Medulla oblongata (tissue), 1 donor: ENCODE data around the gene NPAT.
"Not testable (repeated sequence)": the region's sequence is repeated elsewhere in the genome, so short reads cannot be mapped to it uniquely, and the experiment has no call there.

Experiments used
- DNase-seq: peaks from one replicate; pipeline ENCODE4 v3.0.0-alpha.2; 2015; ENCODE audit errors: extremely low spot score

Gene NPAT

GRCh38 chr11:108148556-108148955, 73.9 kb downstream of the NPAT start:
- no peak for DNase-seq

GRCh38 chr11:108147150-108147549, 75.3 kb downstream of the NPAT start:
- no peak for DNase-seq

DNA sequence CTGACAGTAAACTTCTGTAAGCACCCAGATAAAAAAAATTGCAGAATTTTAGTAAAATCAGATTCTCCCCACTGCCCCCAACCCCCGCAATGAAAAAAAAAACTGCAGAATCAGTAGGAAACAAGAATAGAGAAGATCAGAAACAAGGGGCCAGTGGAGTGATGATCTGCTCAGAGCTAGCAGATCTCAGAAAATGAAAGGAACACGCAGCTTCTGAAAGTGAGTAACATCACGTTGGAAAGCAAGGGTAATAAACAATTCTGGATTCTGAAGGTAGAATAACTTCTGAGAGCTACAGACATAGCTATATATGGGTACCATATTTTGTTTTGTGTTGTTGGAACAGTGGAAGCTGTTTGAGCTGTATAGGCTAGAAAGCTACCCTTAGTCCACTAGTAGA, 77.8 kb downstream of the NPAT start:
- DNase-seq = no peak

DNA sequence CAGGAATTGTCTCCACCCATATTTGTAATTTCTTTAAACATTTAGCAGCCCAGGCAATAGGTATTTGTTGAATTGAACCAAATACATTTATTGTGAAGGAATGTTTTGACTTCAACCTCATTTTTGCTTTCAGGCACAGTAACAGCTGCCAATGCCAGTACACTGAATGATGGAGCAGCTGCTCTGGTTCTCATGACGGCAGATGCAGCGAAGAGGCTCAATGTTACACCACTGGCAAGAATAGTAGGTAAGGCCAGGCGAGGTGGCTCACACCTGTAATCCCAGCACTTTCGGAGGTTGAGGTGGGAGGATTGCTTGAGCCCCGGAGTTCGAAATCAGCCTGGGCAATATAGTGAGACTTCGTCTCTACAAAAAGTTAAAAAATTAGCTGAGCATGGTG, 80.1 kb downstream of the NPAT start:
- DNase-seq = no peak

- no peak for DNase-seq
These were observed 85.2 kb downstream of the NPAT start for GRCh38 chr11:108137212-108137611.

DNA sequence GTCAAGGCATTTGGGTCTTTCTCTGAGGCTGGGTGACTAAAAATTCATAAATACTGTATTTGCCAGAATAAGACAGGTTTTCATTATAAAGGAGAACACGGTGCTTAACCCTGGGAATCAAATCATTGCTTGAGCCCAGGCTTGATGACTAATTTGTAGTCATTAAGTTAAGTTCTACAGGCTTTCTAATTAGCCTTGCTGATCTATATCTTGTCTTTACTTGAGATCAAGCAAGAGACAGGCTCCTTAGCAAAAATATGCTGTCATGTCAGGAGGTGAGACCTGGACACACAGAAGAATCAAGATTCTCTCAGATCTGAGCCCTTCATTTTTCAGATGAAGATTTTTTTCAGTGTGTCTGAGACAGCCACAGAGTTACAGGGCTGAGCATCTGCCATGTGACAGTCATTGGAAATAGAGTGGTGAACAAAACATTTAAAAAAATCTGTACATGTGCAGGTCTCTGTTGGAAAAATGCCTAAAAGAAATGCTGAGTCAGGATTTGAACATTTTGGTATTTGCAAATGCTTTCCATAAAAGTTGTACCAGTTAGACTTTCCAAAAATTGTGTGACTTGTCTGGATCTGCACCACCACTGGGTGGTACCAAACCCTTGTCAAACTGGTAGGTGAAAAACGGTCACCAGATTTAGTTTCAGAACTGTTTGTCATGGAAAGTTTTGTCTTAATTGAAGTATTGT, 86.4 kb downstream of the NPAT start:
- no peak for DNase-seq

DNA sequence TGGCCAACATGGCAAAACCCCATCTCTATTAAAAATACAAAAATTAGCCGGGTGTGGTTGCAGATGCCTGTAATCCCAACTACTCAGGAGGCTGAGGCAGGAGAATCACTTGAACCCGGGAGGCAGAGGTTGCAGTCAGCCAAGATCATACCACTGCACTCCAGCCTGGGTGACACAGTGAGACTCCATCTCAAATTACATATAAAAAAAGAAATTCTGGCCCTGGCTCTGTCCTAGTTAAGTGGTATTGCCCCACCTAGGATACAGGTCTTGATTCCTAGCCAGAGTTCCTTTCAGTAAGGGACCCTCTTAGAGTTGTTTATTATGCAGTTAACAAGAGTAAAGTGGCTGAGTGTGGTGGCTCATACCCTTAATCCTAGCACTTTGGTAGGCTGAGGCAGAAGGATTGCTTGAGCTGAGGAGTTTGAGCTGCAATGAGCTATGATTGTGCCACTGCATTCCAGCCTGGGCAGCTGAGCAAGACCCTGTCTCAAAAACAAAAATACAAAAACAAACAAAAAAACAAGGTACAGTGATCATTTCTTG, 89.4 kb downstream of the NPAT start:
- DNase-seq = not testable (repeated sequence)

GRCh38 chr11:108131993-108132392, 90.4 kb downstream of the NPAT start:
- DNase-seq = peak; percentile 60

DNA sequence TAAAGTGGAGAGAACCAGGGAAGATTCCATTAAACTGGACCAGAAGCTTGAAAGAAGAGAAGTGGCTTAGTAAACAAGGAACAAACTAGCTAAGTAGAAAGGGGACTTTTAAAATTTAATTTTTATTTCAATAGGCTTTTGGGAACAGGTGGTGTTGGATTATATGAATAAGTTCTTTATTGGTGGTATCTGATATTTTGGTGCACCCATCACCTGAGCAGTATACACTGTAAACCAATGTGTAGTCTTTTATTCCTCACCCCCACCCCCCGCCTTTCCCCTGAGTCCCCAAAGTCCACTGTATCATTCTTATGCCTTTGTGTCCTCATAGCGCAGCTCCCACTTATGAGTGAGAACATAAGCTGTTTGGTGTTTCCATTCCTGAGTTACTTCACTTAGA, 93.7 kb downstream of the NPAT start:
- DNase-seq = no peak

DNA sequence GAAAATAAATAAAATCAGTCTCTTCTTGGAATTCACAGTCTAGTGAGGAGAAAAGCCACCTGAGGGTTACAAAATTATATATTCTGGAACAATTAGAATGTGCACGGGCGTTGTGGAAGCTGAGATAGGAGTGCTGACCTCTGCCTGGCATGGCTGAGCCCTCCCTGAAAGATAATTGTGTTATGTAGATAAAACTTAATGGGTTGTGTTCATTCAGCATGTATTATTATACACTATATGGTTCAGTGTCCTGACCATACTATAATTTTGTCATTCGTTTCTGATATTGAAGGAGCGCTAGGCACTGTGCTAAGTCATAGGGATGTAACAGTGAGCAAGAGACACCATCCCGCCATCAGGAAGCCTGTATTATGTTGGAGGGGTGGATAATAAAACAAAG, 97.3 kb downstream of the NPAT start:
- no peak for DNase-seq

DNA sequence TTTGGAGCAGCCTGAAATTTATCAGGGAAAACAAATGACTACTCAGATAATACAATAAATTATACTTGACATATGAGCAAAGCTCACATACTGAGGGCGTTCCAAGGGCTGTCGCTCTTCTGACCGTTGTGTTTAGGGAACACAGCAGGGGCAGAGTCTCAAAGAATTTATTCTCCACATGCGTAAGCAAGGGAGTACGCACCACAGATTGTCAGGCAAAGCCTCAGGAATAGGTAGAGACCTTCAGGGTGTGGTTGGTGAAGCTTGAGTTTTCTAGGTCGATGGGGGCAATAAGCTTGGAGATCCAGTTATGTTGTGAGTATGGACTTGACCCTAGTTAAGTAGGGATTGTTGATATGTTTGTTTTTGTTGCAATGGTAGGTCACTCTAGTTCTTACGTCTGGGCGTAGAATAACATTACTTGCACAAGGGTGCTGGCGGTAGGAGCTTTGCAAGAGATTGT, 100.2 kb downstream of the NPAT start:
- peak; percentile 58 for DNase-seq

DNA sequence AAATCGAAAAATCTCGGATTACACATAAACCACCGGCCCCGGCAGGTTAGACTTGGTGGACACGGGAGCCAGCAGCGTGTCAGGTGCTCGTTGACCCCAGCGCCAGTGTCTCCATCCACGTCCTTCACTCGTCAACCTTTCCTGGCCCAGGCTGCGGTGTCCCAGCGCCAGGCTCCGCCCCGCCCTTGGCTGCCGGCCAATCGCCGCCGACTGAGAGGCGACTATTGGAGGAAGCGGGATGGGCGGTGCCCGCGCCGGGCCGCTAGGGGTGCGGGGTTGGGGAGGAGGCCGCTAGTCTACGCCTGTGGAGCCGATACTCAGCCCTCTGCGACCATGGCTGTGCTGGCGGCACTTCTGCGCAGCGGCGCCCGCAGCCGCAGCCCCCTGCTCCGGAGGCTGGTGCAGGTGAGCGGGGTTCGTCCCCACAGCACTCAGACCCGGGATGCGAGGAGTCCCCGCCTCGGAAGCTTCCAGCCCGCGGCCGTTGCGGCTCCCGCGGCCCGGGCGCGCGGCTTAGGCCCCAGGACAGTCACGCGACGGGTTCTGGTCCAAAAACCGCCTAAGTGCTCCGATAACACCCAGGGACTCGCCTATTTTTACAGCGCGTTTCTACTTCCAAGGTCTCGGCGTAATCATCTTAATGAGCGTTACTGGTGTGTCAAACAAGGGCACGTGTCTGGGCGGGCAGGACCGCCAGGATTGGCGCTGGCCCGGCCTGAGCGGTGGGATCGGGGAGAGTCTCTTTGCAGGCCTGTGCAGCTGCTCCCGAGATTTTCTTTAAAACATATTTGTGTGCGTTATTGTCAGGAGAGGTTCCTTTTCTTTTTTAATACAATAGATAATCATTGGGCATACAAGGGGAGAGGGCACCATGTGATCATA, 100.9 kb downstream of the NPAT start, which contains the start of gene ACAT1:
TSS of gene ACAT1 (plus strand) at position 294 of the 882 bp plus-strand sequence. CDS start at position 334, 40 bp downstream.
- DNase-seq = peak; percentile 95

DNA sequence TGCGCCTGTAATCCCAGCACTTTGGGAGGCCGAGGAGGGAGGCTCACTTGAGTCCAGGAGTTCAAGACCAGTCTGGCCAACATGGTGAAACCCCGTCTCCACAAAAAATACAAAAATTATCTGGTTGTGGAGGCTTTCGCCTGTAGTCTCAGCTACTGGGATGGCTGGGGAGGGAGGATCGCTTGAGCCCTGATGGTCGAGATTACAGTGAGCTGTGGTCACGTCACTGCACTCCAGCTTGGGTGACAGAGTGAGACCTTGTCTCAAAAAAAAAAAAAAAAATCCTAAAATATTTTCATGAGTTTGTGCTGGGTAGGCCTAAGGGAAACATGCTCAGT, 101.5 kb downstream of the NPAT start:
- DNase-seq = not testable (repeated sequence)

- DNase-seq = peak; percentile 48
These were observed 104.6 kb downstream of the NPAT start for GRCh38 chr11:108117746-108118371.

DNA sequence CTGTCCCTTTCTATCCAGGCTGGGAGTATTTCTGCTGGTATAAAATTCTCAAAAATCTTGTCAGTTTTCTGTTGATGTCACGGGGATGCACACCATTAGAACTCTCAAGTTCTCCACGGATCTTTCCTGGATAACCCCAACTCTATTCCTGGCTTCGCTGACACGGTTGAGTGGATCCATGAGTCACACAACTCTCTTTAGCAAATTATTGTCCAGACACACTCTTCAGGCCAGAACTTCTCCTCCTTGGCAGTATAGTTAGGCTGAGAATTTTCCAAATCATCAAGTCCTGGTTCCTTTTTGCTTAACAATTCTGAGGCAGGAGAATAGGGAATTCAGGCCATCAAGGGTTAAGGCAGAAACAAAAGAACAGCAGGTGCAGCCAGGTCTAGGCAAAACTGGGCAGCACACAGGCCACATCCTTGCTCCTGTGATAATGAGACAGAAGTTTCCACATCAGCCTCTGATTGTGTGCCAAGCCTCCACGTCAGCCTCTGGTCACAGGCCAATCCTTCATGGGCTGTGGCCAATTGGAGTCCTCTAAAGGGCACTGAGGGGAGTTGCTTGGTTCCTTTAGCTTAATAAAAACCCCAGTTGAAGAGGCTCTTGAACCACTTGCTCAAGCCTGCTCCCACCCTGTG, 106.8 kb downstream of the NPAT start:
- DNase-seq = peak; percentile 90

GRCh38 chr11:108112057-108112456, 110.4 kb downstream of the NPAT start:
- no peak for DNase-seq

- no peak for DNase-seq
These were observed 111.3 kb downstream of the NPAT start for GRCh38 chr11:108111126-108111525.
